Gastrocnemius medialis (tissue), 4 donors: ENCODE measurements around the gene RBFOX1. TPM values are rescaled to one million over a fixed set of nuclear protein-coding genes. Genes with fewer than 3 reads are reported as not detected.

ENCODE experiments used
- ATAC-seq, 2 donors: fragments of 150-250 bp; one replicate each; pipeline ENCODE4 v1.9.1; 2016
- DNase-seq, 2 donors: peaks; one replicate each; pipeline ENCODE4 v3.0.0-alpha.2; 2019
- H3K27ac ChIP-seq, 4 donors: fragments of 200-600 bp; sonication (generic); 1 replicate in 1 of 4; 2 replicates in 3 of 4; pipeline ENCODE4 v1.5.1; 2016 to 2018; ENCODE audit warnings: mild to moderate bottlenecking in 2 of 4, moderate library complexity in 1 of 4
- H3K27me3 ChIP-seq, 3 donors: fragments of 200-600 bp; sonication (generic) in 2 of 3; 1 replicate in 1 of 3; 2 replicates in 2 of 3; pipeline versions ENCODE4 v1.5.1 to v1.6.0; 2016 to 2019; ENCODE audit warnings: mild to moderate bottlenecking in 1 of 3, moderate library complexity in 1 of 3
- H3K36me3 ChIP-seq, 2 donors: fragments of 200-600 bp; sonication (generic) in 1 of 2; one replicate each; pipeline ENCODE4 v1.5.1; 2017 to 2018
- H3K4me1 ChIP-seq, 2 donors: fragments of 200-600 bp; sonication (generic) in 1 of 2; one replicate each; pipeline ENCODE4 v1.5.1; 2016 to 2017; ENCODE audit warnings: mild to moderate bottlenecking in 2 of 2
- H3K4me3 ChIP-seq, 4 donors: fragments of 200-600 bp; sonication (generic) in 3 of 4; 1 replicate in 1 of 4; 2 replicates in 3 of 4; pipeline ENCODE4 v1.5.1; 2016 to 2019; ENCODE audit warnings: mild to moderate bottlenecking in 2 of 4
- H3K9me3 ChIP-seq, 3 donors: fragments of 200-600 bp; sonication (generic) in 2 of 3; 1 replicate in 1 of 3; 2 replicates in 2 of 3; pipeline ENCODE4 v1.5.1; 2016 to 2019
- CTCF ChIP-seq, 5 experiments: fragments of 450-650 bp in 3 of 5; fragments of 200-600 bp in 2 of 5; sonication (generic) in 2 of 5; IDR thresholded peaks in 4 of 5; conservative IDR thresholded peaks in 1 of 5; 1 replicate in 4 of 5; 2 replicates in 1 of 5; pipeline ENCODE4 v1.5.1; 2016 to 2019; ENCODE audit warnings: antibody characterized with exemption in 5 of 5, mild to moderate bottlenecking in 3 of 5, moderate library complexity in 3 of 5
- POLR2A ChIP-seq, 2 donors: fragments of 450-650 bp; IDR thresholded peaks; one replicate each; pipeline ENCODE4 v1.6.1; 2017; ENCODE audit warnings: antibody characterized with exemption in 2 of 2, mild to moderate bottlenecking in 2 of 2, moderate library complexity in 2 of 2
- in situ Hi-C, 4 donors: fragments of 200-750 bp; cut with MboI; loops; one replicate each; pipeline versions ENCODE4 v1.15.0 to v1.8.0; 2017; ENCODE audit warnings: low sequenced_read_pairs in 4 of 4
- intact Hi-C: fragments of 100-400 bp; cut with DNase I; formaldehyde crosslinking; loops from one replicate; pipeline ENCODE4 v1.15.1; 2023; ENCODE audit warnings: low total_unique reads
- total RNA-seq, 4 donors: library from RNA; depleted of rRNA; stranded (reverse); fragments of >200 nt; gene quantifications; one replicate each; pipeline versions ENCODE4 v1.1.0 to v1.2.3, GENCODE V29; 2016

The RBFOX1 gene
- total RNA-seq, 4 donors from 2014 or later = 42.5 to 98.8 (median 58.6) TPM

GRCh38 chr16:7526736-7527135 is 194.1 kb downstream of the RBFOX1 start:
- H3K9me3 ChIP-seq = no peaks in the 10 kb centered on the region
- in situ Hi-C loops = no loop called here
- no peaks in the 10 kb centered on the region for H3K27me3 ChIP-seq
- TF ChIP-seq CTCF (IDR thresholded peaks at IDR 0.05 in 4 of 5, conservative IDR thresholded peaks at IDR 0.05 in 1 of 5) = no peak
- no peak for TF ChIP-seq POLR2A (IDR thresholded peaks at IDR 0.05)
- H3K4me1 ChIP-seq = peaks cover 15 to 21% of the 10 kb centered on the region in 2 donors
- intact Hi-C loops = no loop called here
- H3K4me3 ChIP-seq = no peak overlapping the region
- ATAC-seq (no peak), DNase-seq (no peak)
- H3K36me3 ChIP-seq = no peaks in the 10 kb centered on the region
- no peak overlapping the region for H3K27ac ChIP-seq

DNA sequence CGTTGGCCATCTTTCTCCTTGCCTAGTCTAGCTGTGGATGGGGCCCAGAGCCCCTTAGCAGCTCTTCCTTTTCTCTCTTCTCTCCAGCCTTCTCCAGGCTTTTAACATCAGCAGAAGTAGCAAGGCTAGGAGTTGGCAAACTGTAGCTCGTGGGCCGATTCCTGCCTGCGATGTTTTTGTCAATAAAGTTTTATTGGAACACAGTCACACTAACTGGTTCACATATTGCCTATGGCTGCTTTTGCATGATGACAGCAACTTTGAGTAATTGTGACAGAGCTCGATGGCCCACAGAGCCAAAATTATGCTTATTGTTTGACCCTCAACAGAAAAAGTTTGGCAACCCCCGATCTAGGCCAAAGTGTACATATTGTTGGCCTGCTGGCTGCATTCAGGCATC is 199.9 kb downstream of the RBFOX1 start:
- Histone ChIP-seq H3K4me1 (peaks cover 0 to under 1% of the 10 kb centered on the region in 2 donors), H3K27ac (no peak overlapping the region), H3K36me3 (no peaks in the 10 kb centered on the region), H3K9me3 (no peaks in the 10 kb centered on the region), H3K4me3 (no peak overlapping the region), H3K27me3 (no peaks in the 10 kb centered on the region)
- ATAC-seq (no peak), DNase-seq (no peak)
- intact Hi-C loops = no loop called here
- TF ChIP-seq CTCF (IDR thresholded peaks at IDR 0.05 in 4 of 5, conservative IDR thresholded peaks at IDR 0.05 in 1 of 5) (no peak), POLR2A (IDR thresholded peaks at IDR 0.05) (no peak)
- in situ Hi-C loops = no loop called here

GRCh38 chr16:7534749-7535148 is 202.1 kb downstream of the RBFOX1 start:
- no peaks in the 10 kb centered on the region for H3K4me1 ChIP-seq
- H3K27me3 ChIP-seq = no peaks in the 10 kb centered on the region
- in situ Hi-C loops (no loop called here), intact Hi-C loops (no loop called here)
- H3K4me3 ChIP-seq = no peak overlapping the region
- no peaks in the 10 kb centered on the region for H3K36me3 ChIP-seq
- ATAC-seq (no peak), DNase-seq (no peak)
- H3K27ac ChIP-seq = no peak overlapping the region
- no peaks in the 10 kb centered on the region for H3K9me3 ChIP-seq
- TF ChIP-seq POLR2A (IDR thresholded peaks at IDR 0.05) (no peak), CTCF (IDR thresholded peaks at IDR 0.05 in 4 of 5, conservative IDR thresholded peaks at IDR 0.05 in 1 of 5) (no peak)

- Histone ChIP-seq H3K4me3 (no peak overlapping the region), H3K4me1 (no peaks in the 10 kb centered on the region), H3K27me3 (no peaks in the 10 kb centered on the region), H3K9me3 (no peaks in the 10 kb centered on the region), H3K27ac (no peak overlapping the region), H3K36me3 (no peaks in the 10 kb centered on the region)
- ATAC-seq = no peak
- no peak for DNase-seq
- no peak for TF ChIP-seq CTCF (IDR thresholded peaks at IDR 0.05 in 4 of 5, conservative IDR thresholded peaks at IDR 0.05 in 1 of 5)
- TF ChIP-seq POLR2A (IDR thresholded peaks at IDR 0.05) = no peak
- in situ Hi-C loops (no loop called here), intact Hi-C loops (no loop called here)
Measured at GRCh38 chr16:7541026-7541425, 208.4 kb downstream of the RBFOX1 start.

DNA sequence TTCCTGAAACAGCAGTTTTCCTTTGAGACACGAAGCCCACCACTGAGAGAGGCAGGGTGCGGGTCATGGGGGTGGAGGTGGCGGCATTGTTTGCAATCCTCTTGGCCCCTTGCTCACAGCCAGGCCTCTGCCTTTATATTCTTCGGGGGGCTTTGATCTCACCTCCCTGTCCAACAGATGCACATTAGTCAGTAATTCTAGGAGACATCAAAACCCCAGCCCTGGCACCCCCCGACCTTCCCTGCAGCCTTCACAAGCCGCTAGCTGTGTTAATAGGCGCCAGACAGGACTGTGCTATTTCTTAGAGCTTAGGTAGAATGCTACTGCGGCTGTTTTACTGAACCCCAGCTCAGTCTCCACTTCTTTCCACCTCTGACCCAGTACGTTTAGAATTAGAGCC is 212.6 kb downstream of the RBFOX1 start:
- Histone ChIP-seq H3K4me3 (no peak overlapping the region), H3K27ac (no peak overlapping the region), H3K36me3 (no peaks in the 10 kb centered on the region), H3K27me3 (no peaks in the 10 kb centered on the region), H3K9me3 (no peaks in the 10 kb centered on the region), H3K4me1 (no peaks in the 10 kb centered on the region)
- DNase-seq (no peak), ATAC-seq (no peak)
- intact Hi-C loops = no loop called here
- TF ChIP-seq CTCF (IDR thresholded peaks at IDR 0.05 in 4 of 5, conservative IDR thresholded peaks at IDR 0.05 in 1 of 5) (no peak), POLR2A (IDR thresholded peaks at IDR 0.05) (no peak)
- in situ Hi-C loops = no loop called here
